Rectal smooth muscle tissue (tissue), 1 donor: Measurements from ENCODE around the gene BTBD8.

Experiments
- H3K27ac ChIP-seq: one replicate; pipeline ENCODE4 v1.7.0; 2013; ENCODE audit warnings: low read depth, low read length, inconsistent platforms
- H3K27me3 ChIP-seq: one replicate; pipeline ENCODE4 v1.7.0; 2013; ENCODE audit warnings: low read length; ENCODE audit not compliant: control insufficient read depth, insufficient read depth
- H3K36me3 ChIP-seq: one replicate; pipeline ENCODE4 v1.7.0; 2013; ENCODE audit warnings: low read length; ENCODE audit not compliant: control insufficient read depth, insufficient read depth
- H3K4me1 ChIP-seq: one replicate; pipeline ENCODE4 v1.7.0; 2013; ENCODE audit warnings: low read length; ENCODE audit not compliant: control insufficient read depth, insufficient read depth
- H3K4me3 ChIP-seq: one replicate; pipeline ENCODE4 v1.7.0; 2013; ENCODE audit warnings: low read length
- H3K9ac ChIP-seq: one replicate; pipeline ENCODE4 v1.7.0; 2013; ENCODE audit warnings: low read length

BTBD8 gene

DNA sequence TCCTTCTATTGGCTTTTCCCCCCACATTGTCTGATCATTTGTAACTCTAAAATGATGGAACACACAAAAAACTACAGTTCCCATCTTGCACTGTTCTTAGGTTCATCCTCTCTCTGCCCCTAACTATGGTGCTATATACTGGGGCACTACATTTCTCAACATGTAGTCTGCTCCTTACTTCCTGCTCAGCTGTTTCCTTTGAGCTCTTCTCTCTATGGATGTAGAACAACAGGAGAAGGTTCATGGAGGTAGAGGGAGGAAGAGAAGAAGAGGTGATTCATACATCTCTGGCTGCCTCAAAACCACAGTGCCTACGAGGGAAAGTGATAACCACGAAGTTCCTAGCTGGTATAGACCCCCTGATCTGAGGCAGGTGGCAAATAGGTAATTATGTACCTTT is 130.6 kb downstream of the BTBD8 start:
- H3K9ac ChIP-seq, result no peak overlapping the region
- no peak overlapping the region for H3K27ac ChIP-seq
- H3K4me1 ChIP-seq, result no peaks in the 10 kb centered on the region
- no peaks in the 10 kb centered on the region for H3K36me3 ChIP-seq
- H3K4me3 ChIP-seq, result no peak overlapping the region
- no peaks in the 10 kb centered on the region for H3K27me3 ChIP-seq

- no peak overlapping the region for H3K27ac ChIP-seq
- H3K4me3 ChIP-seq, result no peak overlapping the region
- no peaks in the 10 kb centered on the region for H3K4me1 ChIP-seq
- H3K36me3 ChIP-seq, result no peaks in the 10 kb centered on the region
- no peak overlapping the region for H3K9ac ChIP-seq
- no peaks in the 10 kb centered on the region for H3K27me3 ChIP-seq
Observed at GRCh38 chr1:92211166-92211565, 131.0 kb downstream of the BTBD8 start.

GRCh38 chr1:92217721-92218120 is 137.6 kb downstream of the BTBD8 start, which contains the start of gene C1orf146:
TSS of gene C1orf146 (plus strand) at chr1:92217915. CDS start at chr1:92231421, 13,506 bp downstream.
- H3K9ac ChIP-seq, result no peak within 1 kb of the TSS
- no peak within 1 kb of the TSS for H3K27ac ChIP-seq
- no peaks in the 10 kb centered on the region for H3K27me3 ChIP-seq
- H3K4me1 ChIP-seq, result no peaks in the 10 kb centered on the region
- H3K36me3 ChIP-seq, result no peaks in the 10 kb centered on the region
- H3K4me3 ChIP-seq, result no peak within 1 kb of the TSS

- Histone ChIP-seq H3K9ac (no peak overlapping the region), H3K36me3 (no peaks in the 10 kb centered on the region), H3K4me1 (no peaks in the 10 kb centered on the region), H3K4me3 (no peak overlapping the region), H3K27ac (no peak overlapping the region), H3K27me3 (no peaks in the 10 kb centered on the region)
Observed at GRCh38 chr1:92218559-92218958, 138.4 kb downstream of the BTBD8 start.

DNA sequence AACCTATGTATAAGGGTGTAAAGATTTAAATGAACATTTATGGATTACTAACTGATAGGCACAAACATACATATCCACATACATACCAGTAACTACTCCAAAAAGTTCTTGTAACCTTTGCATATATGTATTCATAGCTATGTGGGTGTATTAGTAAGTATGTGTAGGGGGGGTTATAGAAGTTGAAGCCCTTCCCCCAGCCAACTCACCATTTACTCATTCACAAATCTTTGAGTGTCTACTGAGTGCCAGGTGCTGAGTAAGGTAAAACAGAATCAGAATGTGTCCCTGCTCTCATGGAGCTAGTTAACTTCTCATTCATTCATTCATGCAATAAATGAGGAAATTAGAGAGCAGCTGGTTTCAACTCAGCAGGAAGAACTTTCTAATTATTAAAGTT is 138.9 kb downstream of the BTBD8 start:
- Histone ChIP-seq H3K4me3 (no peak overlapping the region), H3K27me3 (no peaks in the 10 kb centered on the region), H3K9ac (no peak overlapping the region), H3K27ac (no peak overlapping the region), H3K4me1 (no peaks in the 10 kb centered on the region), H3K36me3 (no peaks in the 10 kb centered on the region)

GRCh38 chr1:92228401-92228800 is 148.3 kb downstream of the BTBD8 start:
- no peaks in the 10 kb centered on the region for H3K27me3 ChIP-seq
- H3K27ac ChIP-seq, result no peak overlapping the region
- no peaks in the 10 kb centered on the region for H3K4me1 ChIP-seq
- no peak overlapping the region for H3K9ac ChIP-seq
- H3K36me3 ChIP-seq, result no peaks in the 10 kb centered on the region
- no peak overlapping the region for H3K4me3 ChIP-seq

GRCh38 chr1:92230736-92231135 is 150.6 kb downstream of the BTBD8 start:
- Histone ChIP-seq H3K4me3 (no peak overlapping the region), H3K27ac (no peak overlapping the region), H3K9ac (no peak overlapping the region), H3K27me3 (no peaks in the 10 kb centered on the region), H3K36me3 (no peaks in the 10 kb centered on the region), H3K4me1 (no peaks in the 10 kb centered on the region)
